GM19397 (cell line): ENCODE measurements around the gene HDAC4.

Source experiments
- ATAC-seq: cut with Tn5 transposase; IDR thresholded peaks from one replicate; pipeline ENCODE4 v1.9.1; 2021; ENCODE audit warnings: mild to moderate bottlenecking, moderate library complexity; ENCODE audit not compliant: unreplicated experiment

The HDAC4 gene

DNA sequence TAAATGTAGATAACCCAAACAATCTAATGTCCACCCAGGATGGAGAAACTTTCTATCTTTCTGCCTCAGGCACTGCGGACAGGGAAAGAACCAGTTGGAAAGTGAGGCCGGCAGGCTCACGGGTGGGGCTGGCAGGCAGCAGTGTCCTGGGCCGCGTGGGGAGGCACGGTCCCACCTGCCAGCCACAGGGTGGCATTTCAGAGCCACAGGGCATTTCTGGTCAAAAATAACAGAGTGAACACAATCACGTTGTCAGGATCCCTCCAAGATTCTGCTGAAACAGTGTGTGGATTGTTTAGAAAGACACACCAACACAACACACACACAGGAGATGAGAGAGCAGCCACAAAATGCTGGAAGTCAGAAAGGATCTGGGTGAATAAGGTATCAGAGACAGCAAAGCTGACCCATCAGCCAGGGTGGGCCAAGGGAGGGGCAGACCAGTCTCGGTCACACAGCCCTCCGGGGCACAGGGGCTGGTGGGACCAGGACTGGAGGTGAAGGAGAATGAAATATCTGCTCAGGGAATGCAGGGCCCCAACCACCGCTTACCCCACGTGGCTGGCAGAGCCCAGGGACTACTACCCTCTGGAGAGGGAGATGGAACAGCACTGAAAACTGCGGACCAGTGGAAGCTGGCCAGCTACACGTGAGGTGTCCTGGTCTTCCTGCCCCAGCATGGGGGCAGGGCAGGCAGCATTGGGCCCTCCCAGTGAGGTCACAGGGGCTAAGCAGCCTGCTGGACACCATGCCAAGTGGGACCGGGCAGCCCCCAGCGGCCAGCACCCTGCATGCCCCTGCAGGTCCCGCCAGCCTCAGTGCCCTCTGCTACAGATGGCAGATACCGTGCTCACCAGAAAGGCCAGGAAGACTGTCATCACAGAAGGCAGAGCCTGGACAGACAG, 173.9 kb downstream of the HDAC4 start:
- ATAC-seq = no peak

DNA sequence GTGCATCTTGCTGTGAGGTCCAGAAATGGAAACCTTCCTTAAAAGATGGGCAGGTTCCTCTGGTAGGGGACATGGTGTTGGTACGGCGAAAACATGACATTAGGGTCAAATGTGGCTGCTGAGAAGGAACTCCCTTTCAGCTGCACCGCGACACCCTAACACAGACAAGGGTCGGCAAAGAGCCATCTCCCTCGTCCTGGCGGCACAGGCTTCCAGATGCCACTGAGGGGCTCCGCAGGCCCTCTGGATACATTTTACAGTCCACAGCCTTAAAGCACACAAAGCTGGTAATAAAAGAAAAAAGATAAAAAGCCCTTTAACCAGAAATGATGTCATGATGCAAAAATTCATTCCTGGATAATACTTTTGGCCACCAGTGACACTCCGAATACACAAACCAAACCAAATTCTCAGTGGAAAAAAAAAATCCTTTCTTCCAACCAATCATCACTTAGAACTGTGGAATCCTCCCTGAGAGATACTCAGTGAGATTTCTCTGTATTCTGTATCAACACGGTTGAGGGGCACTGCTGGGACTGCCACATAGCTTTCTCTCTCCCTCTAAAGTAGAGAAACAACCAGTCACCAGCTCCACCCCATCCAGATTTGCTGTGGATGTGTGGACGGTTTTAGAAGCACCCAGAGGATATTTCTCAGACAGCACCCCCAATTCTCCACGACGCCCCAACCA, 174.8 kb downstream of the HDAC4 start:
- ATAC-seq = no peak

DNA sequence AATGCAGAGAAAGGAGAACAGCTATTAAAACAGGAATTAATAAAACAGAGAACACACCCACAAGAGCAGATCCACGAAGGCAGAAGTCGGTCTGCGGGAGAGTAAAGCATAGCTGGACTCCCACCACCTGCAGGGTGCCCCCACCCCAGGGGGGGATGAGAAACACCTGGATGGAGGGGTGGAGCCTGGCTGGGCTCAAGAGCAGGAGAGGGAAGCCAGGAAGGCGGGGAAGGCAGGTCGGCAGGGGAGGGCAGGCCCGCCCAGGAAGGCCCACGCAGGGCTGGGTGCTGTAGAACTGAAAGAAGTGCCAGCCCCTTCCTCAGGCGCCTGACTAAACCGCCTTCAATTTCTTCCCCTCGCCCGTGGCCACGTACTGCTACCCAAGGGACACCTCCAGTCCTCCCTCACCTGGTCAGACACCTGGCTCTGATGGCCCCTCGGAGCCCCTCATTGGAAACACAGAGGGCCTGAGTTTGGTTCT, 175.4 kb downstream of the HDAC4 start:
- no peak for ATAC-seq

DNA sequence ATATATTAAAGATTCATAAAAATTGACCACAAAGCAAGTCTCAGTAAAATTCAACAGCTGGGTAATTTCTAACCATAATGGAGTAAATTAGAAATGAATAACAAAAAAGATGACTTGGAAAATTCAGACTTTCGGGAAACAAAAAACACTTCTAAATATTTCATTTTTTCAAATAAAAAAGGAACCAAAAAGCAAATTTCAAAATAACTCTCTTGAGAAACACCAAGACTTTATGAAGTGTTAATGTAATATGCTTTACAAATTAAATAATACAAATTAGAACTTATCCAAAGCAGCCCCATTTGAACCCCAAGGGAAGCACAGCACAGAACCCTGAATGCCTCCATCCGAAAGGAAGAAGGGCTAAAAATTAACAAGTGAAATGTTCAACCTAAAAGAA, 175.9 kb downstream of the HDAC4 start:
- no peak for ATAC-seq

DNA sequence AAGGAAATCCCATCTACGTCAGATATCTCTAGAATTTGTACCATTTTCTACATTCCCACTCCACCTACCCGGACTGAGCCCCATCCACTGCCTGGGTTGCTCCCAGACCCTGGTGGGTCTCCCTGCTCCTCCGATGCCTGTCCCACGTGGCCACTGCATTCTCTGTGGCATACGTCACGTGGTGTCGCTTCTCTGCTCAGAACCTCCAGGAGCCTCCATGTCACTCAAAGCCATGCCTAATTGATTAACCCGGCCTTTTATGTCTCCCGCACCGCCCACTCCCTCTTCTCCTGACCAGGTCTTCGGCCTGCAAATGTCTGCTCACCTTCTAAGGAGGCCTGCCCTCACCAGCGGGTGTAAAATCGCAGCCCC, 176.6 kb downstream of the HDAC4 start:
- ATAC-seq = no peak

DNA sequence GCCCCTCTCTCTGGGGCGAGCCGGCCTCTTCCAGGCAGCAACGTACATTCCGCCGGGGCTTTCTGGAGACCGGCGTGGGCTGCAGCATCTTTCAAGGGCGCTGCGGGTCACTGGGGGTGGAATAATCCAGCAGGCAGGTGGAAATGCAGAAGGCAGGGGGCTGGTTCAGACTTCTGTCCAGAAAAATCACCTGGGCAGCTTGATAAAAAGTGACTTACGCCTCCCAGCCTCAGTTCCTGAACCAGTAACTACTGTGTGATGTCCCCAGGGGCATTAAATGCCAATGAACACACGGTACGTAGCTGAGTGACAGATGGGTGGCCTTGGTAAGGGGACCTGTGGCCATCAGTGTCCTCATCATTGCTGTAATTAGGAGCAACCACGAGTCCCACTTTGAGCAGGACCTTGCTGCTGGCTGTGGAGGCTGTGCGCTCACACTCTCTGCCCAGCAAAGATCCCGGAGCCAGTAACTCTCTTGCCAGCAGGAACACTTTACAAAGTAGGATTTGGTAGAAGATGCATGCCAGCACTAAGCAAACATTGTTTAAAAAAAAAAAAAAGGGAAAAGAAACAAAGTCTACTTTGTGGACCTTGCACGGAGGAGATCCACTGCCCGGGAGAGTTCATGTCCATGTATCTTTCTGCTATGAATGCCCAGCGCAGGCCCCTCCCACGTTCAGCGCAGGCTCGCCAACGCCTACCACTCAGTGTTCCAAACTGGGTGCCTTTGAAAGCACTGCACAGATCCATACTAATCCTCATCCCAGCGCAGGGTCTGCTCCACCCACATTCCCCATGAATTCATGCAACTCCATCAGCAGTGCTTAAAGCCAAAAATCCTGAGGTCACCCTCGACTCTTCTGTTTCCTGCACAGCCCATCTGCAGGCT, 177.3 kb downstream of the HDAC4 start:
- no peak for ATAC-seq

DNA sequence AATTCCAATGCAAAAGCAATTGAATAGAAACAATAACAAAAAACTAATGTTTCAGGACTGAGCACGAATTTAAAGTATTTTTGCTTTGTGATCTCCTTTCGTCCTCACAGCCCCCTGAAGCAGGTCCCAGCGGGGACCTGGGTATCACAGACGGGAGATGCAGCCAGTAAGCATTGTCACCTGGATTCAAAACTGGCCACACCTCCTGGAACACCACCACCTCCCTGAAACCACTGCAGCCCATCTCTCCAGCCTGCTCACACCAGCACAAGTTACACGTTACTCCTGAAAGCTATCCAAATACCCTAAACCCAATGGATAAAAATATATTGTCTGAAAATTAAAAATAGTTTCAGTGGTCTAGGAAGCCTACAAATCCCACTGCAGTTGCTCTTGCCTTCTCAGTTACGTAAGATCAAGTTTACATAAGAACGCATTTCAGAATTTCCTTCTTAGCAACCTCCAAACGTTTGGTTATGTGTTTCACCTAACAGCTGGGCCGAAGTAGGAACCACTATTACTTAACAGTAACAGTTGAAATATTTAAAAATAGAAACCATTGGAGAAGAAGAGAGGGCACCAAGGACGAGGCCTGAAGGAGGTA, 178.0 kb downstream of the HDAC4 start:
- ATAC-seq = no peak

DNA sequence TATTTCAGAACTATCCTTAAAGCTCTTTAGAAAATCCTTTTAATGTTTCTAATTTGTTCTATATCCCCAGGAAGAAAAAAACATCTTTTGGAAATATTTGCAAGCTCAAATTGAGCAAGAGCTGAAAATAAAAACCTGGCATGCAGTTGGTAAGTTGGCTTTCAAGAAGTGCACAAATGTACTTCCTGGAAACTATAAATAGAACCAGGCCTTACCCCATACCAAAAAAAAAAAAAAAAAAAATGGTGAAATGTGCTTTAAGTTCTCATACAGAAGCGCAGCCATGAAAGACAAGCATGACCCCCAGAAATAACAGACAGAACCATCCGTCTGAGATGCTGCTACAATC, 178.5 kb downstream of the HDAC4 start:
- ATAC-seq = no peak

DNA sequence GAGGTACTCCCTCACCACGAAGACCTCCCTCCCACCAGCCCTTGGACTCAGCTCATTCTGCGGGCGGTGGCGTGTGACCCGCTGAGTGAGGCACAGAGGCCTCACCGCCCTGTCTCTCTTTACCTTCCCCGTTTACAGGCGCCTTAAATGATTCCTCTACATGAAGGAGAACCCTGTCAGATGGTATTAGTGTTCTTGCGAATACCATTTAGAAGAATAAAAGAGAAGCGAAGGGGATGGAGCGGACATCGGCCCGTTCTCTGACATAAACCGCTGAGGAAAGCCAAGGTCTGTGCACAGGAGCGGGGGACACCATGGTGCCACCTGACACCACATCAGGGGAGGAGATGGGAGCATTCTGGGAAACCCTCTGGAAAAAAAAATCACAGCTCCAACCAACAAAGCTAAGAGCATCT, 179.8 kb downstream of the HDAC4 start:
- no peak for ATAC-seq

DNA sequence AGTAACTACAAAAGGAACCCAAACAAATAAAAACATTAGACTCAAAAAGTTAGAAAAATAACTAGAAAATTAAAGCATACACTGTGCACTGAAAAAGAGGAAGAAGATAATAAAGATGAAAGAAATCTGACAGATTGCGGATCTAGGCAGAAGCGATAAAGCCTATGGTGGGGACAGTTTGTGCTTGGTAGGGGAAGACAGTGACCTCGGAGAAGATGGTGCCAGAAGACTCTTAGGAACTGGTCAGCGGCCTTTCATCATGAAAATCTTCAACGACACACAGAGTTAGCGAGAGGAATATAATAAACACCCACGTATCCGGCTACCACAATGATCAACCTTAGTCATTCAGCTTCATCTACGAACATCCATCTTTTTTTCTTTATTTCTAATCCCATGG, 180.5 kb downstream of the HDAC4 start:
- ATAC-seq = no peak

DNA sequence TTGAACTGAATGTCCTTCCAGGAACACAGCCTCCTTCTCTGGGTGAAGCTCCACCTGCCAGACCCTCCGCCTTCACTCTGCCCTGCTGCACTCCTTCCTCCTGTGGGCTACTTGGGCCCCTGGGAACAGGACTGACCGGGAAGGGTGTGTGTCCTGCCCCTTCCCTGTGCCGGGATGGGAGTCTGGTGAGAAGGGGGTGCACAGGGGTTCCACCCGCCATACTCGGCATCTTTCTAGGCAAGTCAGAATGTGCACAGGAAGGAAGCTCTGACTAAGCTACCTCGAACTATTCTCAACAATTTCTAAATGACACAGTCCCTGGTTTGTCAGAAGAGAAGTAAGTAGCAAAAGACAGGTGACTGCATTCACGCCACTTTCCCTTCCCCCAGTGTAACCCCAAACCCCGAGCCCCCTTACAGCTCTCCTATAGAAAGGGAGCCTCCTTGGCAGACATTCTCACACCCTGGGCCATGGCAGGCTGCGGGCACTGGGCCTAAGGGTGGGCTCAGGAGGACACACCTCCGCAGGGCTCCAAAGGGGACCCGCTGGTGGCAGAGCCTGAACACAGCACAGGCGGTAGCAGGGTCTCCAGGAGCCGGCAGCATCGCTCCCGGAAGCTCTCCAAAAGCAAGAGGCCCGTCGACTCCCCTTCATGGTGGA, 184.1 kb downstream of the HDAC4 start:
- no peak for ATAC-seq

DNA sequence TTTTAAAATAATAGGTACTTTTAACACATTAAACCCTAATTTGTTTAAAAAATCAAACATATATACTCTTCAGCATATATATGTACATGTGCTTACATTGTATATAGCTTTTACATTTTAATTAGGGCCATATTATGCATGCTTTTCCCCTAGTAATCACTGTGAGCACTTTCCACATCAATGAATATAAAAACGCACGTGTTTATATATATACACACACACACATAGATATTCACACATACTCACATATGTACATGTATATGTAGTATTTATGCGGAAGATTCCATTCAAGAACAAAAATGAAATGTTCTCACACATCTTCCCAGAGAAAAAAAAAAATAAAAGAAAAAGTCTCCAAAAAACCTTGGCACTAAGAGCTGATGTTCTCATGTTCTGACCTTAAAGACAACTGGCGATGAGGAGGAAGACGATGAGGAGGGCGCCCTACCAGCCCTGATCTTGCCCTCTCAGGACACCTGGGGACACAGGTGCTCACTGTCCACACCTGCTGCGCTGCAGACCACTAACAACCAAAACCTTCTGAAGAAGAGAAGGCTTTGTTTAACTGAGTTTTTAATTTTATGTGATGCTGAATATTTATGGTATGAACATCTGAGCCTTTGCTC, 184.7 kb downstream of the HDAC4 start:
- ATAC-seq = no peak

DNA sequence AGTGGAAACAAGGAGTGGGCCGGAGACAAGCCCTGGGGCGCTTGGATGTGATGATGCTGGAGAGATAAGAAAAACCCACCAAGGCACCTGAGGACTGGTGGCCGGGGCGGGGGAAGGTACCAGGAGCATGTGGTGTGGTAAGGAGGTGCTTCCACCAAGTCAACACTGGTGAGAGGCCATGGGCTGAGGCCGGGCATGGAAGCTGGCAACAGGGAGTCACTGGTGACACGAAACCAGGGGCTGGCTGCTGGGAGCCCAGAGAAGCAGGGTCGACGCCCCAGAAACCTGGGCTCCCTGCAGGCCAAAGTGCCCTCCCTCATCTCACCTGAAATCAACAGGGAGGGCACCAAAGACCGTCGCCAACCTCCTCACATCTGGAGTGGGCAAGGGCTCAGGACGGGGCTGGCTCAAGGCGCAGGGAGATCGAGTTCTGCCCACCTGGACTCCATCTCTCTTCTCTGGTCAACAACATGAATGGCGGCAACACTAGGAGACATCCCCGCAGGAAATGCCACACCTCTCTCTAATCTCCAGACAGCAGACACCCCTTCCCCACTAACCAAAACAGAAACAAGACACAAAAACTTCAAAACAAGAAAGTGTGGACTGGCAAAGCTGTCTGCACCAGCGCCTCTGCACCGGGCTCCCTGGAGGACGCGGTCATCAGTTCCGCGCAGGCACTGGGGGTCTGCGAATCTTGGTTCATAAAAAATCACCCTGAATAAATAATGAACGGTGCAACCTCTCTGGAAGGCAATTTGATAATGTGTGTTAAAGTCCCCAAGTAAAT, 185.5 kb downstream of the HDAC4 start:
- ATAC-seq = no peak

DNA sequence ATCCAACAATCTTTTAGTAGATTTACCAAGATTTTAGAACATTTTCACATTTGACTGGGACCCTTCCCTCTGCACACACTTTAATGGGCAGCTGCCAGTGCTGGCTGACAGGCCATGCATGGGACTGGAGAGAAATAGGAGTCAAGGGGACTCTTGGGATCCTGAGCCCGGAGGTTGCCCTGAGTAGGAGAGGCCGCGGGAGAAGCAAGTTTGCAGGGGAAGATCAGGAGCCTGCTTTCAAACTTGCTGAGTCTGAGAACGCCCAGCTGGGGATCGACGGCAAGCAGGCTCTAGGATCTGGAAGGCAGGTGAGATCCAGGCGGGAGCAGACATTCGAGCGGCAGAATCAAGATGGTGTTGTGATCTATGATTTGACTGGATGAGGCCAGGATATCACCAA, 186.1 kb downstream of the HDAC4 start:
- ATAC-seq = no peak

DNA sequence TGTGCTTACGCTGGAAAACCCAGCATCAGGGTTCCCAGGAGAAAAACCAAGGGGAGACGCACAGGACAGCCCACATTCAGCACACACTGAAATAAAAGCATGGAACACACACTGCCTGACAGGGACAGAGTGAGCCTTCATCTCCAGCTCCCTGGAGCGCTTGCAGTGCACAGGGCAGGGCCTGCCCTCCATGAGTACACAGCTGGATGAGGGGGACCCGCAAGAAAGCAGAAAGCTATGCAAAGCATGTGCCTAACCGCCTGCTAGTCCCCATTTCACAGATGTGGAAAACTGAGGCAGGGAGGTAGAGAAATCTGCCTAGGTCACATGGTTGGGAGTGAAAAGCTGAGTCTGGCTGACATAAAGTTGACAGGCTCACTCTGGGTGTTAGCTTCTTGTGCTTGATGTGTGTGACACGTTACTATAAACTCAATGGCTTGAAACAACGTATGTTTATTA, 187.1 kb downstream of the HDAC4 start:
- no peak for ATAC-seq

DNA sequence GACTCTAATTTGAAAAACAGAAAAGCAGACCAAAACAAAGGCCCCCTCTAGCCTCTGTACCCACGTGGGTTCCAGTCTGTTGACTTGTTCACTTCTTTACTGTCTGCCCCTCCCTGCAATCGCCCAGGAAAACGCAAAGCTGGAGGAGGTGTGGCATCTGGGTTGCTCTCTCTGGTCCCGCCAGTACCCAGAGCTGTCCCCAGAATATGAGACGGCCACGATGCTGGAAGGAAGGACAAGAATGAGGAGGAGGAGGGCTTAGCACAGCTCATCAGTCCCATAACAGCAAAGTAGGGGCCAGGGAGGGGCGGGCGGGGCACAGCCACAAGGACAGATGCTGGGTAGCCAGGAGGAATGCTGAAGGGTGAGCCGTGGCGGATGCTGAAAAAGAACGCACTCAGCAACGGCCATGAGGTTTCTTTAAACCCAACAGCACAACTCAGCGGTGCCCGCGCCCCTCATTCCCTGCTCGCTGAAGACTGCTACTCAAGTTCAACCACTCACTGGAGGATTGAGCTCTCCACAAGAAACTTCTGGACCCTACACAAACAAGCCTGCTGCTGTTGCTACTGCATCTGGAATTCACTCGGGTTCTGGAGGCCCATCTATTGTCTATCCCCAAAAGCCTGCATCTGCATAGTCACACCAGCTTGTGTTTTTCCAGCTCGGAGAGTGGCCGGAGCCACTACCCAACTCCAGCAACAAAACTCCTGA, 187.7 kb downstream of the HDAC4 start:
- ATAC-seq = no peak

DNA sequence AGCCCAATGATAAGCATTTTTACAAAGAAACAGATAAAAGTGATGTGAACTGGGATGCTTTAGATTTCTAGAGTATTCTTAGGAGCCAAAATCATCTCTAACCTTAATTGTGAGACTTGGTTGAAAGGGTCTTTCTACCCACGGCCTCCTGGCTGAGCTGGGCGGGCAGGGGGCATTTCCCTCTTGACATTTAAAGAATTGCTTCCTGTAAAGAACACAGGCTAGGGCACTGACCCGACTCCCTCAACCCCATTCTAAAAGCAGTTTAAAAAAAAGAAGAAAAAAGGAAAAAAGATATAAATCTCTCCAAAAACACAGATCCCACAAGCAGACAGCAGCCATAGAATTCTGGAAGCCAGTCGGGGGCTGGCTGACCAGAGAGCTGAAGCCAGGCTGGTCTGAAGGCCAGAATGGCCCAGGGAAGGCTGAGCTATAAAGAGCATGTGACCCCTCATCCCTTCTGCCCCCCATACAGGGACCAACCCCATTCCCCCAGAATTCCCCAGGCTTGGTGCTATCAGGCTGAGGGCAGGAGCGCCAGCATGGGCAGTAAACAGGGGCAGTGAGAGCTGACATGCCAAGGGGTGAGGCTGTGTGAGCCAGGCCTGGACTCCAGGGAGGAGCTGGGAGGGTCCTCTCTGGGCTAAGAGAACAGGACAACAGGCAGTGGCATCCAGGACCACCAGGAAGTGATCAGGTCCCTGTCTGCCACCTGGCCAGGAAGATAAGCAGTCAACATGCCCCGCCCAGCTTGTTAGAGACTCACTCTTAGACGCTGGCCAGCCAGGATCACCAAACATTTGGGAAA, 188.5 kb downstream of the HDAC4 start:
- no peak for ATAC-seq
